Left cardiac atrium (tissue), 4 donors: ENCODE data around the gene PIP5K1C. TPM values are rescaled to one million over a fixed set of nuclear protein-coding genes. Genes with fewer than 3 reads are reported as not detected.

ENCODE experiments used
- ATAC-seq, 2 donors: fragments of 200-7000 bp; cut with Tn5 transposase; one replicate each; pipeline ENCODE4 v1.9.1; 2020; ENCODE audit warnings: mild to moderate bottlenecking in 2 of 2, moderate library complexity in 2 of 2
- DNase-seq: peaks from one replicate; pipeline ENCODE4 v3.0.0-alpha.2; 2020
- intact Hi-C, 2 donors: fragments of 100-400 bp; cut with DNase I; formaldehyde crosslinking; loops; one replicate each; pipeline versions ENCODE4 v1.14.1 to v1.15.1; 2022 to 2023
- long read RNA-seq: library from polyadenylated mRNA; unstranded; transcript quantifications from one replicate; pipeline ENCODE4 v2.0.0, GENCODE V29; 2021
- total RNA-seq, 2 donors: library from RNA; stranded (reverse); fragmentation: NEBNext Ultra II Directional; extraction: Animal tissue kit (Norgen Biotek cat#: 25700); gene quantifications; one replicate each; pipeline ENCODE4 v1.2.1, GENCODE V29; 2021
- donor health status: DM: no; HTN: yes; CAD: no.
- donor health status: DM: no; HTN: yes; CAD: no; lungs with severe emphysema.
- donor health status: DM: yes; HTN: yes; CAD: no.
- donor health status: Dilated cardiomyopathy.

PIP5K1C gene
- 10 to 100 TPM; 36.6 to 44.3 TPM for total RNA-seq
- long read RNA-seq, partial matches to known transcripts = 2 of 11 reads
- long read RNA-seq, other reads (novel, unspliced or antisense) = 9 of 11 reads

GRCh38 chr19:3700242-3701032 is at the start of gene PIP5K1C:
Gene PIP5K1C (minus strand): TSS chr19:3700468. CDS start chr19:3700390, 78 bp downstream.
- ATAC-seq (peak; percentile 91 to 96), DNase-seq (peak; percentile 92)
- intact Hi-C loops = loop anchor here (1.0 to 10.0 kb wide), 3 partner anchors 34 to 156 kb away; no protein-coding TSS in a partner anchor

GRCh38 chr19:3748965-3749364 is 48.7 kb upstream of the PIP5K1C start:
- no peak for DNase-seq
- intact Hi-C loops = no loop called here
- no peak for ATAC-seq

- ATAC-seq = no peak
- no peak for DNase-seq
- intact Hi-C loops = no loop called here
Measured at GRCh38 chr19:3746371-3747056, 46.2 kb upstream of the PIP5K1C start.

GRCh38 chr19:3745363-3746045 is 45.2 kb upstream of the PIP5K1C start:
- DNase-seq (no peak), ATAC-seq (no peak)
- intact Hi-C loops = no loop called here

- no peak for ATAC-seq
- no peak for DNase-seq
- intact Hi-C loops = no loop called here
Measured at GRCh38 chr19:3743486-3743885, 43.2 kb upstream of the PIP5K1C start.

- ATAC-seq = no peak
- no peak for DNase-seq
- intact Hi-C loops = no loop called here
Measured at GRCh38 chr19:3740431-3740830, 40.2 kb upstream of the PIP5K1C start.

GRCh38 chr19:3738477-3739220 is 38.4 kb upstream of the PIP5K1C start:
- intact Hi-C loops = no loop called here
- DNase-seq (no peak), ATAC-seq (no peak)

- ATAC-seq (no peak), DNase-seq (no peak)
- intact Hi-C loops = no loop called here
Measured at GRCh38 chr19:3737487-3738205, 37.4 kb upstream of the PIP5K1C start.

GRCh38 chr19:3736106-3736724 is 35.9 kb upstream of the PIP5K1C start:
- intact Hi-C loops = no loop called here
- ATAC-seq = no peak
- DNase-seq = no peak

- ATAC-seq = no peak
- intact Hi-C loops = no loop called here
Measured at GRCh38 chr19:3734310-3734600, 34.0 kb upstream of the PIP5K1C start.

GRCh38 chr19:3733549-3734309 is 33.5 kb upstream of the PIP5K1C start:
- ATAC-seq = no peak
- intact Hi-C loops = no loop called here
- DNase-seq = no peak

More at GRCh38 chr19:3734310-3734600, 34.0 kb upstream of the PIP5K1C start:
- no peak for DNase-seq

GRCh38 chr19:3732108-3732507 is 31.8 kb upstream of the PIP5K1C start:
- intact Hi-C loops = no loop called here
- DNase-seq (no peak), ATAC-seq (no peak)

GRCh38 chr19:3730457-3730958 is 30.2 kb upstream of the PIP5K1C start:
- ATAC-seq (no peak), DNase-seq (no peak)
- intact Hi-C loops = no loop called here

GRCh38 chr19:3725640-3726310 is 25.5 kb upstream of the PIP5K1C start:
- intact Hi-C loops = no loop called here
- DNase-seq = no peak
- no peak for ATAC-seq

GRCh38 chr19:3725121-3725520 is 24.9 kb upstream of the PIP5K1C start:
- ATAC-seq = no peak
- no peak for DNase-seq
- intact Hi-C loops = no loop called here

GRCh38 chr19:3723883-3724282 is 23.6 kb upstream of the PIP5K1C start:
- ATAC-seq (no peak), DNase-seq (no peak)
- intact Hi-C loops = no loop called here

- no peak for ATAC-seq
- intact Hi-C loops = no loop called here
- no peak for DNase-seq
Measured at GRCh38 chr19:3723110-3723488, 22.8 kb upstream of the PIP5K1C start.
